Islet precursor cell (in vitro differentiated cells): ENCODE results near the gene SPIB.

ENCODE experiments used
- DNase-seq: peaks from one replicate; pipeline ENCODE4 v3.0.0-alpha.2; 2018

SPIB gene

GRCh38 chr19:50392759-50393158, 26.0 kb upstream of the SPIB start:
- DNase-seq, result no peak

- DNase-seq, result no peak
These were observed 25.1 kb upstream of the SPIB start for GRCh38 chr19:50393589-50393988.

GRCh38 chr19:50394017-50394416, 24.7 kb upstream of the SPIB start:
- no peak for DNase-seq

GRCh38 chr19:50398675-50399367, 19.9 kb upstream of the SPIB start:
- DNase-seq, result peak; percentile 47

DNA sequence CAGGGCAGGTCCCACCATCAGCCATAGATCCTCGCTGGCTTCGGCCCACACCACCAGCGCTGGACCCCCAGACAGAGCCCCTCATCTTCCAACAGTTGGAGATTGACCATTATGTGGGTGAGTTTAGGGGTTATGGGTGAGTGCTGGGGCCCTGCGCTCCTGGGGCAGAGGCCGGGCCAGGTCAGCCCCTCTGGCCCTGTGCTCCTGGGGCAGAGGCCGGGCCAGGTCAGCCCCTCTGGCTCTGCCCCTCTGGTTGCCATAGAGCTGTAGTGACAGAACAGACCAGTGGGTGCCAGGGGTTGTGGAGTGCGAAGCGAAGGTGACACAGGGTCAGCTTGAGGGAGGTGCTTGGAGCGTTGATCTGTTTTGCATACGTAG, 19.4 kb upstream of the SPIB start:
- no peak for DNase-seq

DNA sequence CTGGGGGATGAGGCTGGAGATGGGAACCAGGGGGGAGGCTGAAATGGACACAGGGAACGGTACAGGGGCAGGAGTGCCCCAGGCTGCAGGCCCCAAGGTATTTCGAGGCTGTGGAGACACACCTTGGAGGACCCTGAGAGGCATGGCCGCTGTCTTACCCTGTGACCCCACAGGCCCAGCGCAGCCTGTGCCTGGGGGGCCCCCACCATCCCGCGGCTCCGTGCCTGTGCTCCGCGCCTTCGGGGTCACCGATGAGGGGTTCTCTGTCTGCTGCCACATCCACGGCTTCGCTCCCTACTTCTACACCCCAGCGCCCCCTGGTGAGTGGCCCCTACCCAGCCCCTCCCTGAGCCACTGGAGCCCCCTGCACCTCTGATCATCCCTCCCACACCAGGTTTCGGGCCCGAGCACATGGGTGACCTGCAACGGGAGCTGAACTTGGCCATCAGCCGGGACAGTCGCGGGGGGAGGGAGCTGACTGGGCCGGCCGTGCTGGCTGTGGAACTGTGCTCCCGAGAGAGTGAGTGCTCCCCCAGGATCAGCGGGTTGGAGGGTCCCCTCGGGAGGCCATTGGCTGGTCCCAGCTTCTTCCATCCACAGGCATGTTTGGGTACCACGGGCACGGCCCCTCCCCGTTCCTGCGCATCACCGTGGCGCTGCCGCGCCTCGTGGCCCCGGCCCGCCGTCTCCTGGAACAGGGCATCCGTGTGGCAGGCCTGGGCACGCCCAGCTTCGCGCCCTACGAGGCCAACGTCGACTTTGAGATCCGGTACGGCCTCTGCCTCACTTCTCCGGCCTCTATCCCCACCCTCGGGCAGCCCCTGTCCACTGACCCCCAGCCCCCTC, 16.9 kb upstream of the SPIB start:
- DNase-seq, result no peak

- no peak for DNase-seq
These were observed 16.0 kb upstream of the SPIB start for GRCh38 chr19:50402544-50403301.

- no peak for DNase-seq
These were observed 12.4 kb upstream of the SPIB start for GRCh38 chr19:50406156-50406820.

- no peak for DNase-seq
These were observed 11.9 kb upstream of the SPIB start for GRCh38 chr19:50406829-50407228.

DNA sequence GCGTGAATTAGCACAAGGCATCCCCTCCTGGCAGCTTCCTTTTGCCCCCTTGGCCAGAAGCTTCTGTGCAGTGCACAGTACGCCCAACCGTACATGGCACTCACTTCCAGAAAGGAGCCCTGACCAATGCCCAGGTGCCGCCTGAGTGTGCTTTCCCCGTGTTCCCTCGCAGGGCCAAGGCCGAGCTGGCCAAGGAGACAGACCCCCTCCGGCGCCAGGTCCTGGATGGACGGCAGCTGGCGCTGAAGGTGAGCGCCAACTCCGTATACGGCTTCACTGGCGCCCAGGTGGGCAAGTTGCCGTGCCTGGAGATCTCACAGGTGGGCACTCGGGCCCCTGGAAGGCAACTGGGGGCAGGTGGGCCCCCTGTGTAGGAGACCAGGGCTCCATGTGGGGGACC, 9.4 kb upstream of the SPIB start:
- DNase-seq, result no peak

- no peak for DNase-seq
These were observed 8.6 kb upstream of the SPIB start for GRCh38 chr19:50410109-50410508.

DNA sequence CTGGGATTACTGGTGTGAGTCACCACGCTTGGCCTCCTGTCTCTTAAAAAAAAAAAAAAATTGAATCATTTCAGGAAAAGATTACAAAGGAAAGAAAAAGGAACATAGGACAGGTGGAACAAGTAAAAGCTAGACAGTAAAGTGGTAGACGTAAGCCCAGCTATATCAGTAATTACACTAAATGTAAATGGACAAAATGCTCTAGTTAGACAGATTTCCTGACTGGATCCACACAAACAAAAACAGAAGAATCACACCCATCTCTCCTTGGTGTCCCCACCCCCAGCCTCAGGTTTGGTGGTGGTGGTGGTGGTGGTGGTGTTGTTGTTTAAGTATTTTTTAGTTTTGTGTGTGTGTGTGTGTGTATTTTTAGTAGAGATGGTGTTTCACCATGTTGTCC, 6.3 kb upstream of the SPIB start:
- DNase-seq, result no peak

DNA sequence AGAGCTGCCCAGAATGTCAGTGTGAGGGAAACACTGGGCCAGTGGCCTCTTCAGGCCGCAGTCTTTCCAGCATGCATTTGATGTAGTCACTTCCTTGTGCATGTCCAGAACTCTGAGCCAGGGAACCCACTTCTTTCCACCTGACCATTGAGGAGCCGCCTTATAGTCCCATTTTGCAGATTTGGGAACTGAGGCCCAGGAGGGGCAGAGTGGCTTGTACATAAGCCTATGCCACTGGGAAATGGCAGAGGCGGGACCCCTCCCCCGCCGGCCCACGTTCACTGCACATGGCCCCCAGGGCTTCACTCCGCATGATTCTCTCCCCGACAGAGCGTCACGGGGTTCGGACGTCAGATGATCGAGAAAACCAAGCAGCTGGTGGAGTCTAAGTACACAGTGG, 5.6 kb upstream of the SPIB start:
- DNase-seq, result no peak

DNA sequence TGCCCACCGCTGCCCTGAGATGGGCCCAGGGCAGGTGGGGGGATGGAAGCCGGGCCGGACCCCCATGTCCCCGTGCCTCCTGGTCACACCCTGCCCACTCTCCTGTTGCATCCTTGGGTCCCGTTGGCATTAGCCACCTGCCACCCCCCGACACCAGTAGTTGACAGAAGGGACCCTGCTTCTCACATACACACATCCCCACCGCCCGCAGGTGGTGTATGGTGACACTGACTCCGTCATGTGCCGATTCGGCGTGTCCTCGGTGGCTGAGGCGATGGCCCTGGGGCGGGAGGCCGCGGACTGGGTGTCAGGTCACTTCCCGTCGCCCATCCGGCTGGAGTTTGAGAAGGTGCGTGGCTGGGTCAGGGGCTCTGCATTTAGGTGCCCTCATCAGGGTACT, 5.2 kb upstream of the SPIB start:
- DNase-seq, result no peak

- peak; percentile 89 for DNase-seq
These were observed 3.7 kb upstream of the SPIB start for GRCh38 chr19:50414864-50415660.

DNA sequence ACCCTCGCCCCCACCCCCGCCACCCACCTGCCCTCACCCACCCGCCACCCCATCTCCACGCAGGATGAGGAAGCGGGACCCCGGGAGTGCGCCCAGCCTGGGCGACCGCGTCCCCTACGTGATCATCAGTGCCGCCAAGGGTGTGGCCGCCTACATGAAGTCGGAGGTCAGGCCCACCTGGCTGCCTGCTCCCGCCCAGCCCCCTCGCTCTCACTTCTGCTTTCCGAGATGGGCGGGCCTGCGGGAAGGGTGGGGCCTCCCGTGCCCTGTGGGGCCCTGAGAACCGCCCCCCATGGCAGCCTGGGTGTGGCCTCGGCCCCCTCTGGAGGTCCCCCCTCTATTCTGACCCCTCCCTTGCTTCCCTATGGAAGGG, 3.1 kb upstream of the SPIB start:
- DNase-seq, result no peak

- DNase-seq, result no peak
These were observed 2.4 kb upstream of the SPIB start for GRCh38 chr19:50416034-50416977.

GRCh38 chr19:50417111-50418081, 1.3 kb upstream of the SPIB start:
- DNase-seq, result no peak

DNA sequence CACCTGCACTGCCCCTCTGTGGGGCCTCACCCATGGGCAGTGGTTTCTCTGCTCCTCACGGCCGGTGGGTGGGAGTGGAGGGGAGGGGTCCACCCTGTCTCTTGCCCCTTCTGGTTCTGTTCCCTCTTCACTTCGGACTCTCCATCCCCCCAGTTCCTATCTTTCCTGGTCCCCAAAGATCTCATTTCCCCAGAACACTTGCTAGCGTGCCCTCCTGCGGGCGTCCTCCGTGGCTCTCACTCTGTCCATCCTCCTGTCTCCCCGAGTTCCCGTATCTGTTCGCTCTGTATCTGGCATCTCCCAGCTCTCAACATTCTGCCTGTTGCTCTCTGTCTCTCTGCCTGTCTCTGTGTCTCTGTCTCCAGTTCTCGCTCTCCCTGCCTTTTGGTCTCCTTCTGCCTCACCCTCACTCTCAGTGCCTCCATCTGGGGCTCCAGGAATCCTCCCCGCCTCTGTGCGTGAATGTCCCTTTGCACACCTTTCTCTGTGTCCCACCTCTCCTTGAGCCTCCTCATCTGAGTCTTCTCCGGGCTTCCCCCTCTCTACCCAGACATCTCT, 363 bp downstream of the SPIB start:
- DNase-seq, result no peak

DNA sequence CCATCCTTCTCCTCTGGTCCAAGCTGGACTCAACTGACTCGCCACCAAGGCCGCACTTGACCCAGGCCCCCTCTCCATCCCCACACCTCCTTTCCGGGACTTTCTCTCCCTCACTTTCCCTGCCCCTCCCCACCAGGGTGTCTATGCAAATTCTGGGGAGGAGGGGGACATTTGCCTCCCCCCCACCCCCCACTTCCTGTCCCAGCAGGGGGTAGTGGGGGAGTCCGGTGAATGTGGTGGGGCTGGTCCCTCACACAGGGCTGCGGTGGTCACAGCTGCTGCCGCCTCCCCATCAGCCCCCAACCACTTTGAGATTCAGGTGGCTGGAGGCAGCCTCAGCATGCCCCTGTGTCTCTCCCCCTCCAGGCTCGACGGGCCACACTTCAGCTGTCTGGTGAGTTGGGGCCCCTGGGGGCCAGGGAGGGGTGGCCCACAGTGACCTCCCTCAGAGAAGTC, 870 bp downstream of the SPIB start:
- DNase-seq, result no peak
